ENCODE results near the gene MGAT3. TPM values are rescaled to one million over a fixed set of nuclear protein-coding genes. Genes with fewer than 3 reads are reported as not detected.

Gene MGAT3
- total RNA-seq, 4 donors from 2014 or later, result 1.2 to 7.1 (median 3.6) TPM

DNA sequence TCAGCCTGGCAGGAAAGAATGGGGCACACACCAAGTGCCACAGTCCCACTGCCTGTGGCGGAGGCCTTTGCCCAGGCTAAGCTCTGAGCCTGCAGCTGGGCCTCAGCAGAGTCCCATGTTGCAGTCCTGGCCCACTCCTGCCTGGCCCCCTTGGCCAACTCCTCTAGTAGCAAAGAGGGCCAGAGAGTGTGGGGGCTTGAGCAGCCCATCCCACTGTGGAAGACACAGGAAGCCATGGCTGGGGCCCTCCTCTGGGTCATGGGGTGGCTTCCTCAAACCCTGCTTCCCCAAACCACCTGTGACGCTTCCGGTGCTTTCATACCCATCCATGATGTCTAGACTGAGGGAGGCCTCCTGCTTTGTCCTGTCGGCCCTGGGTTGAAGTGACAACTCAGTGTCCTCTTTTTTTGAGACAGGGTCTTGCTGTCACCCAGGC is 69.9 kb downstream of the MGAT3 start:
- H3K27ac ChIP-seq (replicated peaks in 1 of 4), result peak overlapping the region; percentile 65 to 99 (median 82)
- H3K27me3 ChIP-seq, result no peaks in the 10 kb centered on the region
- no peak for DNase-seq (ENCODE audit: extremely low spot score)
- H3K4me1 ChIP-seq, result peaks cover 80 to 100% (median 98%) of the 10 kb centered on the region in 4 donors
- intact Hi-C loops (cut with DNase I), result loop anchor here (10.0 kb wide), 3 partner anchors 92 to 352 kb away; partner anchors contain the start of gene SYNGR1
- 50% methylated on average over 3 of the region's 4 CpGs for WGBS
- H3K9me3 ChIP-seq, result no peaks in the 10 kb centered on the region
- TF ChIP-seq EP300 (IDR thresholded peaks at IDR 0.05) (no peak), POLR2A (IDR thresholded peaks at IDR 0.05; ENCODE audit: low read depth) (no peak), POLR2AphosphoS5 (IDR thresholded peaks at IDR 0.05) (no peak)
- TF ChIP-seq, protein P1, sequence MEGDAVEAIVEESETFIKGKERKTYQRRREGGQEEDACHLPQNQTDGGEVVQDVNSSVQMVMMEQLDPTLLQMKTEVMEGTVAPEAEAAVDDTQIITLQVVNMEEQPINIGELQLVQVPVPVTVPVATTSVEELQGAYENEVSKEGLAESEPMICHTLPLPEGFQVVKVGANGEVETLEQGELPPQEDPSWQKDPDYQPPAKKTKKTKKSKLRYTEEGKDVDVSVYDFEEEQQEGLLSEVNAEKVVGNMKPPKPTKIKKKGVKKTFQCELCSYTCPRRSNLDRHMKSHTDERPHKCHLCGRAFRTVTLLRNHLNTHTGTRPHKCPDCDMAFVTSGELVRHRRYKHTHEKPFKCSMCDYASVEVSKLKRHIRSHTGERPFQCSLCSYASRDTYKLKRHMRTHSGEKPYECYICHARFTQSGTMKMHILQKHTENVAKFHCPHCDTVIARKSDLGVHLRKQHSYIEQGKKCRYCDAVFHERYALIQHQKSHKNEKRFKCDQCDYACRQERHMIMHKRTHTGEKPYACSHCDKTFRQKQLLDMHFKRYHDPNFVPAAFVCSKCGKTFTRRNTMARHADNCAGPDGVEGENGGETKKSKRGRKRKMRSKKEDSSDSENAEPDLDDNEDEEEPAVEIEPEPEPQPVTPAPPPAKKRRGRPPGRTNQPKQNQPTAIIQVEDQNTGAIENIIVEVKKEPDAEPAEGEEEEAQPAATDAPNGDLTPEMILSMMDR (IDR thresholded peaks at IDR 0.05), result no peak
- H3K4me3 ChIP-seq, result no peak overlapping the region
- H3K36me3 ChIP-seq, result peaks cover 14 to 72% (median 60%) of the 10 kb centered on the region in 4 donors

DNA sequence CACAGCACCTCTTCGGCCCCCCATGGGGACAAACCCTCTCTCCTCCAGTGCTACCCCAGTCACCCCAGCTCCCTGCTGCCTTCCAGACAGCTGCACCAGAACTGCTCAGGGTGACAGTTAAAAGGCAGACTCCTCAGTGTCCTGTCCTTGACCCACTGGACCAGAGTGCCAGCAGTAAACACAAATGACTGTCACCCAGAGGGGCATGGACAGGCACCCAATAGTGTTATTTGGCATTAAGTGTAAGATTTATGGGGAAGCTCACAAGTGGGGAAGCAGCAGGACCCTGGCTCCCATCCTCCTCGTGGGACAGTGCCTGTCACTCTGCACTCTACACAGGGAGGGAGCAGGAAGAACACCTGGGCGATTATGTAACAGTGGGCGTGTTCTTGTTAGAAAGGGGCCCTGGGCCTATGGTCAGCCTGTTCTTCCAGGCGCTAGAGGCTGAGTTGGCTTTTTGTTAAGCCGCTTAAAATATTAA is 70.7 kb downstream of the MGAT3 start:
- H3K36me3 ChIP-seq, result peaks cover 7 to 65% (median 52%) of the 10 kb centered on the region in 4 donors
- no peak for DNase-seq (ENCODE audit: extremely low spot score)
- TF ChIP-seq EP300 (IDR thresholded peaks at IDR 0.05) (no peak), POLR2A (IDR thresholded peaks at IDR 0.05; ENCODE audit: low read depth) (no peak), POLR2AphosphoS5 (IDR thresholded peaks at IDR 0.05) (no peak)
- TF ChIP-seq, protein P1 (IDR thresholded peaks at IDR 0.05), result no peak
- H3K4me1 ChIP-seq, result peaks cover 75 to 96% (median 94%) of the 10 kb centered on the region in 4 donors
- H3K27ac ChIP-seq (replicated peaks in 1 of 4), result peak overlapping the region; percentile 65 to 99 (median 82)
- no peaks in the 10 kb centered on the region for H3K9me3 ChIP-seq
- 54% methylated on average over 6 of the region's 6 CpGs for WGBS
- H3K4me3 ChIP-seq, result no peak overlapping the region
- intact Hi-C loops (cut with DNase I), result loop anchor here (10.0 kb wide), 3 partner anchors 93 to 353 kb away; partner anchors contain the start of gene SYNGR1
- H3K27me3 ChIP-seq, result no peaks in the 10 kb centered on the region

DNA sequence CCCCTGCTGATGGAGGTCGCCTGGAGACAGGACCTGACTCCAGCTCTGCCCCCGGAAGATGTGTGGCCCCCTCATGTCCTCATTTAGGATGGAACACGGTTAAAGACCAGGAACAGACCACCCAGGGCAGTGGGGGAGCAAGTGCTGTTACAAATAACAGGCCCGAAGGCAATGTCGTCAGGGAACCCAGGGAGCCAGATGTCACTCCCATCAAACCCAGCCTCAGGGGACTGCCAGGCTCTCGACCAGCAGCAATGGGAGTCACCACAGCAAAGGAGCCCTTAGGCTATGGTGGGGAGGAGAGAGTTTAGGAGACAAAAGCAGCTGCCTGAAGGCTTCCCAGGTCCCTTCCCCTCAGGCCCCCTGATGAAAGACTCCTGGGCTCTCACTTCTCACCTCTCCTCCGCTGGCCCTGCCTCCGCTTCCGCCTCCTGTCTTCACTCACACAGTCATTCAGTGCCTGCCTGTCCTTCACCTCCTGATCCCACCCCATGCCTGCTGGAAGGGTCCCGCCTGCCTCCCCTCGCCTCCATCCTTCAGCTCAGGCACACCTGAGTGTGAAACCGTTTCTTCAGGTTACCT is 71.4 kb downstream of the MGAT3 start:
- WGBS, result 58% methylated on average over 10 of the region's 12 CpGs
- H3K36me3 ChIP-seq, result peaks cover 7 to 58% (median 46%) of the 10 kb centered on the region in 4 donors
- TF ChIP-seq, protein P1 (IDR thresholded peaks at IDR 0.05), result no peak
- TF ChIP-seq POLR2AphosphoS5 (IDR thresholded peaks at IDR 0.05) (no peak), EP300 (IDR thresholded peaks at IDR 0.05) (no peak), POLR2A (IDR thresholded peaks at IDR 0.05; ENCODE audit: low read depth) (no peak)
- peak overlapping the region; percentile 65 to 99 (median 82) for H3K27ac ChIP-seq (replicated peaks in 1 of 4)
- H3K4me1 ChIP-seq, result peaks cover 68 to 90% (median 89%) of the 10 kb centered on the region in 4 donors
- peak overlapping the region in 2 of 4 donors; percentile 36 to 42 for H3K4me3 ChIP-seq
- intact Hi-C loops (cut with DNase I), result loop anchor here (2.0 to 10.0 kb wide), 4 partner anchors 33 to 353 kb away; partner anchors contain the start of gene SYNGR1
- H3K27me3 ChIP-seq, result no peaks in the 10 kb centered on the region
- H3K9me3 ChIP-seq, result no peaks in the 10 kb centered on the region
- DNase-seq (ENCODE audit: extremely low spot score), result no peak

DNA sequence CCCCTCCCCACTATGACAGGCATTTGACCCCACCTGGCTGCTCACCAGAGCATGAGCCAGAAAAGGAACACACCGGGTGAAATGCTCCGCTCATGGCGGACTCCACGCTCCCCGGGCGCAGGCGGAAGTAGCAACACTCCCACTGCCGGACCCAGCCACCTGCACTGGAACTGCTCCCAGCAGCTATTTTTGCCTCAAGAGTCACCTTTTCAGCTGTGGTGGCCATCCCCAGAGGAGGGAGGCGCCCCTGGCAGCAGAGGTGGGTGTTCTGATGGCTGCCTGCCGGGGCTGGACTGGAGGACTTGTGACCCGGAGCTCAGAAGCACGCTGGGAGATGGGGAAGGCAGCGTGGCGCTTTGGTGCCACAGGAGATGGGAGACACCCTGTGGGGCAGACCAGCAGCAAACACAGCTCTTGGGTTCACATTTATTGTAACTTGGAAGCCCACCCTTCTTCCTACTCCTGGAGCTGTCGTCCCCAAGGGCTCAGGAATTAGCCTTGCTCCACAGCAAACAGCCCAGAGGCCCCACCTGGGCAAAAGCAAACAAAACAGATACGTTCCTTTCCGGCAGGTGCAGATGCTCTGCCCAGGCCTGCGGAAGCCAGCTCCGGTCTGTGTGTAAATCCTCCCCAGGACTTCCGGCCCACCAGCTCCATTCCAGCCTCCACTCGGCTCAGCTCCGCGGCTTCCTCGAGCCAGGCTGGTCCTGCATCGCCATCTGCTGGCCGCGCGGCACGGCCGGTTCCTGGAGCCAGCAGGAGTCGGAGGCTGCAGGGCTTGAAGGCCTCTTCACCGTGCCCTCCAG is 72.1 kb downstream of the MGAT3 start:
- peak; percentile 97 for DNase-seq (ENCODE audit: extremely low spot score)
- H3K4me3 ChIP-seq, result peak overlapping the region; percentile 15 to 42 (median 32)
- intact Hi-C loops (cut with DNase I), result loop anchor here (2.0 to 10.0 kb wide), 4 partner anchors 34 to 354 kb away; partner anchors contain the start of gene SYNGR1
- H3K9me3 ChIP-seq, result no peaks in the 10 kb centered on the region
- peak overlapping the region; percentile 65 to 99 (median 82) for H3K27ac ChIP-seq (replicated peaks in 1 of 4)
- H3K4me1 ChIP-seq, result peaks cover 61 to 85% (median 82%) of the 10 kb centered on the region in 4 donors
- 34% methylated on average over 17 of the region's 32 CpGs for WGBS
- no peaks in the 10 kb centered on the region for H3K27me3 ChIP-seq
- H3K36me3 ChIP-seq, result peaks cover 7 to 51% (median 40%) of the 10 kb centered on the region in 4 donors
- no peak for TF ChIP-seq EP300 (IDR thresholded peaks at IDR 0.05)
- TF ChIP-seq POLR2AphosphoS5 (IDR thresholded peaks at IDR 0.05), result peak; percentile 62 to 92
- TF ChIP-seq, protein P1 (IDR thresholded peaks at IDR 0.05), result peak; percentile 97 to 99 (median 98)
- TF ChIP-seq POLR2A (IDR thresholded peaks at IDR 0.05; ENCODE audit: low read depth), result peak; percentile 76
